Posterior cingulate gyrus (tissue), 11 donors: ENCODE data around the gene KCNA1.

Experiments used
- DNase-seq, 10 donors: peaks; one replicate each; pipeline versions ENCODE4 v3.0.0 to v3.0.0-alpha.2; 2020 to 2021; ENCODE audit warnings: mixed read lengths in 3 of 10
- intact Hi-C: fragments of 100-400 bp; cut with DNase I; formaldehyde crosslinking; loops from one replicate; pipeline ENCODE4 v1.15.1; 2023

KCNA1 gene

GRCh38 chr12:4910502-4911315 lies 1.0 kb downstream of the KCNA1 start:
- intact Hi-C loops = no loop called here
- peak in 5 of 10 donors; percentile 16 to 86 (median 77) for DNase-seq

GRCh38 chr12:4911316-4911994 lies 1.8 kb downstream of the KCNA1 start:
- DNase-seq = peak in 3 of 10 donors; percentile 54 to 79 (median 77)
- intact Hi-C loops = no loop called here

DNA sequence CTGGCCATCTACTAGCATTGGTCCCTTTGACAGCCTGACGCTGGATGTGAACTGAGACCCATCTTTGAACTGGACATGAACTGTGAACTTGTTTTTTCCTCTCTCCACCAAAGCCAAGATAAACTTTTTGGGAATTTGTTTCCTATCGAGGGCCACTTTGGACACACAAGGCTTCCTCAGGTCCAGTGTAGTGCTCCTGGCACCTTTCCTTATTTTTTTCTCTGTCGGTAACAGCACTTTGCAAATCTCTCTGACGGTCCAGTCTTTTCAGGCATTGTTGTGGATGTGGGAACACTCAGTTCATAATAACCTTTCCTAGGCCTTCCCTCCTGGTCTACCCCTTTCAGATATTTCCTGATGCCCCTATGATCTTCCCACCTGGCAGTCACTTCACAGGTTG lies 5.0 kb downstream of the KCNA1 start:
- intact Hi-C loops = no loop called here
- DNase-seq = no peak

- intact Hi-C loops = no loop called here
- no peak for DNase-seq
Observed at GRCh38 chr12:4915752-4916151, 6.0 kb downstream of the KCNA1 start.

- DNase-seq = no peak
- intact Hi-C loops = no loop called here
Observed at GRCh38 chr12:4918950-4919660, 9.4 kb downstream of the KCNA1 start.

DNA sequence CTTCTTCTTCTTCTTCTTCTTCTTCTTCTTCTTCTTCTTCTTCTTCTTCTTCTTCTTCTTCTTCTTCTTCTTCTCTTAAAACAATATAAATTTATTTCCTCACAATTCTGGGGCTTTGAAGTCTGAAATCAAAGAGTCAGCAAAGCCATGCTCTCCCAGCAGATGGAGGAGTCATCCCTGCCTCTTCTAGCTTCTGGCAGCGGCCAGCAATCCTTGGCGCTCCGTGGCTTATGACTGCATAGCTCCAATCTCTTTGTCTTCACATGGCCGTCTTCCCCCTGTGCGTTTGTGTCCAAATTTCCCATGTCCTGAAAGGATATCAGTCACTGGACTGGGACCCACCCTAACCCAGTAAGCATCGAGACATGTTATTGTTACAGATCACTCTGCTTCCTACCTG lies 22.9 kb downstream of the KCNA1 start:
- no peak for DNase-seq
- intact Hi-C loops = no loop called here

- intact Hi-C loops = no loop called here
- DNase-seq = no peak
Observed at GRCh38 chr12:4933411-4933810, 23.7 kb downstream of the KCNA1 start.

GRCh38 chr12:4934407-4935035 lies 24.8 kb downstream of the KCNA1 start:
- DNase-seq = no peak

GRCh38 chr12:4938900-4939299 lies 29.2 kb downstream of the KCNA1 start:
- DNase-seq = peak in 1 of 10 donors; percentile 34
- intact Hi-C loops = no loop called here

More at GRCh38 chr12:4934407-4935035, 24.8 kb downstream of the KCNA1 start:
- intact Hi-C loops = no loop called here

DNA sequence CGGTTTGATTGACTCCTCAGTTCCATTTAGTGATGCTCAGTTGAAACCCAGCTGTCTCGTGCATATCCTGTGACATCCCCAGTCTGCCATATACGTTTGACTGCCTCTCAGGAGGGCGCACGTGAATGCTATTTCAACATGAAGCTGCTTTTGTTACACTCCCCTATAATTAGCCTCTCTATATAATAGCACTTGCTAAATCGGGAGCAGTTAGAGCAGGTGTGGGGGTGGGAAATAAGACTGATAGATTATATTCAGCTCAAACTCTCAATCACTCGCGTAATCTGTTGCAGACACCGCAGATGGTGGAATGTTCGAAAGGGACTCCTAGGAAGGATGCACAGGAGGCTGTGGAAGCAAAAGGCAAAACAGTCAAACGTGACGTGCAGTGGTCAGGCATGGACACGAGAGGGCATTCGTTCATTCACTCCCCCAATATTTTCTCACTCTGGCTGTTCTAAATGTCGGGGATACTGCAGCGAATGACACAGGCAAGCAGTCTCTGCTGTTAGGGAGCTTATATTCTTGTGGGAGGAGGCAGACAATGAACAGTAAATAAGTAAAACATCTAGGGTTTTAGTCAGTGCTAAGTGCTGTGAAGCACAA lies 29.8 kb downstream of the KCNA1 start:
- intact Hi-C loops = no loop called here
- DNase-seq = no peak

DNA sequence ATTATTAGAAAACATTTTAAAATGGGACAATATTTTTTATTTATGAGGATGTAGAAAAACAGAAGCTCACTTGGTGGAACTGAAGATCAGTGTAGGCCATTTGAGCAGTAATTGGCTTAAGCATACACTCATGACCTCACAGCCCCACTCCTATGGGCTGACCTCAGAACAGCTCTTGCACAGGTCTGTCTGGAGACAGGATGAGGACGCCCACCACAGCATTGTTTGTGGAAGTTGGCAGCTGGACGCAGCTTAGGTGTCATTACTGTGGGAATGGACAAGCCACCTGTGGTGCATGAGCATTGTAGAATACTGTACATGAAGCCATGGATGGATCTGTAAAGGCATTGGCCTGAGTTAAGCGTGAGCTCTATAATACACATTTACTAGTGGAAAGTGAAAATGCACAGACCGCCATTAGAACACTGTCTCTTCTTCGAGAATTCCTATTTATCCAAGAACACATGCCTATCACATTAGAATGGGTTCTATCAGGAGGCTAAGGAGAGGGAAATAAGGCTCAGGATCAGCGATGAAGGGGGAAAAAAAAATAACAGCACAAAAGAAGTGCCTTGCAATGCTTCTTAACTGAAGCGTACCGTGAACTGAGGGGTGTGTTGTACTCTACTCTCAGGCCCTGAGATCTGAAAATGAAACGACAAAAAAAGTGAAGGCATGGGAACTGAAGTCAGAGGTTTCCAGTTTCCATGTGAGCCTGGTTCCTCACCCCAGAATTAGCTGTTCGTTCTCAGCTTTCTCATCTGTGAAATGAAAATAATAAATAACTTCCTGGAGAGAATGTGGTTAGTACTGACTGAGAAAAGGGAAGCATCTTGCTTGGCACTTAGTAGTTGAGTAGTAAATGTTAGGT lies 33.6 kb downstream of the KCNA1 start:
- intact Hi-C loops = no loop called here
- no peak for DNase-seq

GRCh38 chr12:4943938-4944284 lies 34.2 kb downstream of the KCNA1 start:
- intact Hi-C loops = no loop called here
- no peak for DNase-seq

GRCh38 chr12:4947253-4947652 lies 37.5 kb downstream of the KCNA1 start:
- no peak for DNase-seq
- intact Hi-C loops = no loop called here

DNA sequence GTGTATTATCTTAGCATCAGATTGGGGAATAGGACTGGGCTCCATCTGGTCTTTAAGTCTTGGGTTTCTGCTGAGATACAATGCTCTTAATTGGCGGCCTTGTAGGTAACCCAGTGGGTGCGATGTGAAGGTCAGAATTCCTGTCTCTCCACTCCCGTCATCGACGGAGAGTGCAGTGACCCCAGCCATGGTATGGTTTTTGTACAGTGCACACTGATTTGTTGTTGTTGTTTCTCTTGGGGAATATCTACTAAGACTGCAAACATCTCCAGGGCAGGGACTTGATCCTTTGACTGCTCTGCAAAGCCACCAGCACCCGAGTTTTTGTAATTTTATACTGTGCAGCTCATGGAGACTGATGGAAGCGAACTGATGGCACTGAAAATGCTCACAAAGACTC lies 41.4 kb downstream of the KCNA1 start:
- intact Hi-C loops = no loop called here
- DNase-seq = no peak

DNA sequence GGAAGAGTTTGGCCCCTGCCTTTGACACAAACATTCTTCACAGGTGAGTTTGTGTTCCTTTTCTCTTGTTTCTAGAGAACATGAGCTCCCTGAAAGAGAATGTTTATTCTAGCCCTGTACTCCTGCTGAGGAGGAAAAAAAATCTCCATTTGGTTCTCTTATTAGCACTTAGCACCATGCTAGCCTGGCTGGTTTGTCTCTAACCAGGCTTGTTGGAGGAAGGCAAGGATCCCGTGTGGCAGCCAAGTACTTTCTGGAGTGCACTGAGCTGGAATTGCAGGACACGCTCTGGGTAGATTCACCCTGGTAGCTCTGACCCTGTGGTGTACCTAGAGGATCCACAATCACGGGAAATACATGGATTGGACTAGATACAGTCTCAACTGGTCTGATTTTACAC lies 41.9 kb downstream of the KCNA1 start:
- intact Hi-C loops = no loop called here
- DNase-seq = no peak

- intact Hi-C loops = no loop called here
- no peak for DNase-seq
Observed at GRCh38 chr12:4954621-4955354, 45.1 kb downstream of the KCNA1 start.

- intact Hi-C loops = no loop called here
- no peak for DNase-seq
Observed at GRCh38 chr12:4956054-4956453, 46.3 kb downstream of the KCNA1 start.

- peak in 1 of 10 donors; percentile 86 for DNase-seq
- intact Hi-C loops = no loop called here
Observed at GRCh38 chr12:4956968-4957367, 47.3 kb downstream of the KCNA1 start.

DNA sequence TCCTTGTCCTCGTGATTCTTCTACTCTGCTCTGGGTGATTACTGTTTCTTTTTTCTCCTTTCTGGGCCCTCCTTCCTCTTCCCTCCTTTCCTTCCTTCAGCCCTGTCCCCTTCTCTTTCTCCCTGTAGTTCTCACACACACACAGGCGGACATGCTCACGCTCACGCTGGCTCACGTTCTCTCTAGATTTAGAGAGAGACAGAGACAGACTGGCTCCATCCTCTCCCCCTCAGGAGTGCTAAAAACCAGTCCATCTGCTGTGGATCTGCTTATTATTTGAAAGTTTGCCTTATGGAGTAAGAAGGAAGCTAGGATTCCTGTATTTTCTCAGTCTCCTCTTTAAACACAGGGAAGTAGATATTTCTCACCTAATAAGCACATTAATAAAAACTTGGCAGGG lies 48.1 kb downstream of the KCNA1 start:
- no peak for DNase-seq
- intact Hi-C loops = no loop called here
